Measurements from ENCODE around the gene NENF. TPM values are rescaled to one million over a fixed set of nuclear protein-coding genes. Genes with fewer than 3 reads are reported as not detected.

NENF gene
- total and polyA plus RNA-seq, 10 of the 15 experiments (the other 5 are each of a cell fraction or from before 2014, with no cell fraction given), result 5.1 to 83.4 (median 42.7) TPM

GRCh38 chr1:212490276-212490675 lies 57.6 kb downstream of the NENF start (continued):
- no peak for TF ChIP-seq NKRF (conservative IDR thresholded peaks at IDR 0.05)
- TF ChIP-seq SKIL (IDR thresholded peaks at IDR 0.05; ENCODE audit: low read depth, poor library complexity, severe bottlenecking), result no peak
- no peak for TF ChIP-seq STAT1 (conservative IDR thresholded peaks at IDR 0.05)

GRCh38 chr1:212491454-212491853 lies 58.7 kb downstream of the NENF start:
- in situ Hi-C loops (cut with MboI), result no loop called here
- FAIRE-seq (no peak), ATAC-seq (no peak), DNase-seq (ENCODE audit: low read depth, low spot score) (no peak)
- Histone ChIP-seq H3K4me1 (ENCODE audit: control insufficient read depth, insufficient read depth, low read length) (peaks cover 5% of the 10 kb centered on the region; the same call in 1 of the 2 replicates), H3K27ac (ENCODE audit: control insufficient read depth, insufficient read depth) (no peak overlapping the region), H3K9ac (ENCODE audit: control insufficient read depth, insufficient read depth, low read length) (no peak overlapping the region), H3K79me2 (ENCODE audit: control insufficient read depth, insufficient read depth, low read length) (no peaks in the 10 kb centered on the region), H2AFZ (ENCODE audit: control insufficient read depth, low read depth, low read length) (no peak overlapping the region), H3K4me2 (ENCODE audit: control insufficient read depth, insufficient read depth) (no peak overlapping the region), H3K9me3 (replicated peaks; ENCODE audit: control insufficient read depth, insufficient read depth, low read length) (no peaks in the 10 kb centered on the region), H3K27me3 (replicated peaks in 1 of 2; ENCODE audit: control insufficient read depth in 2 of 2, insufficient read depth in 2 of 2, low read length in 1 of 2) (no peaks in the 10 kb centered on the region), H3K36me3 (ENCODE audit: control insufficient read depth in 2 of 2, insufficient read depth in 2 of 2, low read length in 1 of 2) (no peaks in the 10 kb centered on the region), H4K20me1 (ENCODE audit: control insufficient read depth, insufficient read depth) (no peaks in the 10 kb centered on the region), H3K4me3 (no peak overlapping the region)
- BruUV-seq (replicated peaks), result no TSS peak
- RAD21 ChIA-PET (ENCODE audit: unreplicated experiment), result interaction anchor here (1.4 to 1.6 kb wide), 2 partner anchors 11 to 280 kb away, joined by 3 read pairs; no protein-coding TSS in a partner anchor
- TF ChIP-seq ZBED1 (IDR thresholded peaks at IDR 0.05; ENCODE audit: borderline replicate concordance) (no peak), IKZF2 (IDR thresholded peaks at IDR 0.05) (0 out of 4 replicates have a peak, but pooled peaks of 1 of the 2 experiments have one; percentile 19), NR2C1 (IDR thresholded peaks at IDR 0.05) (no peak), HCFC1 (IDR thresholded peaks at IDR 0.05; ENCODE audit: low read length) (no peak), MAX (IDR thresholded peaks at IDR 0.05; ENCODE audit: low read depth, low read length) (no peak), SPI1 (IDR thresholded peaks at IDR 0.05; ENCODE audit: borderline replicate concordance, insufficient read depth, low read depth, low read length) (peak; percentile 65), RELB (IDR thresholded peaks at IDR 0.05; ENCODE audit: low read depth) (no peak), NBN (IDR thresholded peaks at IDR 0.05) (no peak)
- SMC1A ChIA-PET (ENCODE audit: uncharacterized antibody, unreplicated experiment), result interaction anchor here (0.6 to 4.7 kb wide), 4 partner anchors 13 to 102 kb away, joined by 4 to 42 read pairs (median 4); no protein-coding TSS in a partner anchor
- POLR2A ChIA-PET, result interaction anchor here (1.0 to 1.5 kb wide), 2 partner anchors 98 to 105 kb away, joined by 3 read pairs; no protein-coding TSS in a partner anchor
- intact Hi-C loops (cut with micrococcal nuclease; ENCODE audit: unreplicated experiment), result no loop called here
- 43% methylated on average over 4 of the region's 4 CpGs for WGBS (ENCODE audit: insufficient coverage, insufficient replicate concordance, low lambda C conversion rate, missing lambda C conversion rate)
- CTCF ChIA-PET, result interaction anchor here (3.4 kb wide), 1 partner anchor 36 kb away, joined by 10 read pairs; no protein-coding TSS in a partner anchor

All from GM12878 (cell line).